Breast epithelium (tissue), 4 donors: ENCODE results near the gene MBD1. TPM values are rescaled to one million over a fixed set of nuclear protein-coding genes. Genes with fewer than 3 reads are reported as not detected.
"Not testable (repeated sequence)": the region's sequence is repeated elsewhere in the genome, so short reads cannot be mapped to it uniquely, and the experiment has no call there.

Source experiments
- DNase-seq, 2 donors: peaks; one replicate each; pipeline ENCODE4 v3.0.0-alpha.2; 2019; ENCODE audit warnings: low spot score in 2 of 2
- H3K27ac ChIP-seq, 2 donors: fragments of 200-600 bp; sonication (generic) in 1 of 2; one replicate each; pipeline ENCODE4 v1.5.1; 2016 to 2019; ENCODE audit warnings: mild to moderate bottlenecking in 1 of 2
- H3K27me3 ChIP-seq, 2 donors: fragments of 200-600 bp; sonication (generic) in 1 of 2; one replicate each; pipeline versions ENCODE4 v1.5.1 to v1.6.0; 2017 to 2019; ENCODE audit warnings: control low read depth in 1 of 2, mild to moderate bottlenecking in 1 of 2
- H3K36me3 ChIP-seq: fragments of 200-600 bp; one replicate; pipeline ENCODE4 v1.5.1; 2019
- H3K4me1 ChIP-seq, 2 donors: fragments of 200-600 bp; sonication (generic); one replicate each; pipeline ENCODE4 v1.5.1; 2016 to 2019; ENCODE audit warnings: control low read depth in 1 of 2
- H3K4me3 ChIP-seq, 3 donors: fragments of 200-600 bp; sonication (generic); 1 replicate in 2 of 3; 2 replicates in 1 of 3; pipeline ENCODE4 v1.5.1; 2016 to 2019; ENCODE audit warnings: mild to moderate bottlenecking in 3 of 3, moderate library complexity in 2 of 3
- H3K9me3 ChIP-seq, 2 donors: fragments of 200-600 bp; sonication (generic) in 1 of 2; one replicate each; pipeline ENCODE4 v1.5.1; 2016 to 2019; ENCODE audit warnings: control low read depth in 1 of 2
- CTCF ChIP-seq, 3 donors: fragments of 450-650 bp; IDR thresholded peaks; one replicate each; pipeline ENCODE4 v1.5.1; 2016 to 2017; ENCODE audit warnings: antibody characterized with exemption in 3 of 3, mild to moderate bottlenecking in 3 of 3, moderate library complexity in 3 of 3
- POLR2A ChIP-seq: fragments of 450-650 bp; IDR thresholded peaks from one replicate; pipeline ENCODE4 v1.6.1; 2016; ENCODE audit warnings: antibody characterized with exemption, mild to moderate bottlenecking, moderate library complexity
- POLR2AphosphoS5 ChIP-seq, 3 donors: sonication (generic); formaldehyde crosslinking; IDR thresholded peaks; one replicate each; pipeline ENCODE4 v1.6.1; 2017; ENCODE audit warnings: antibody characterized with exemption in 3 of 3
- intact Hi-C: fragments of 100-400 bp; cut with DNase I; formaldehyde crosslinking; loops from one replicate; pipeline ENCODE4 v1.15.1; 2023; ENCODE audit warnings: low total_unique reads
- total RNA-seq, 3 donors: library from RNA; depleted of rRNA; stranded (reverse); fragments of >200 nt; gene quantifications; one replicate each; pipeline ENCODE4 v1.1.0, GENCODE V29; 2016

Gene MBD1
- total RNA-seq, 3 donors from 2014 or later = 51.2 to 82.3 (median 71.1) TPM

GRCh38 chr18:50298443-50299284 lies 17.3 kb upstream of the MBD1 start:
- H3K36me3 ChIP-seq = no peaks in the 10 kb centered on the region
- peaks cover 0 to 19% of the 10 kb centered on the region in 2 donors for H3K27me3 ChIP-seq
- intact Hi-C loops = loop anchor here (5.0 kb wide), 1 partner anchor 1251 kb away; no protein-coding TSS in a partner anchor
- H3K27ac ChIP-seq = no peak overlapping the region
- TF ChIP-seq POLR2AphosphoS5 (IDR thresholded peaks at IDR 0.05) (no peak), POLR2A (no peak), CTCF (IDR thresholded peaks at IDR 0.05) (no peak)
- H3K4me1 ChIP-seq = no peaks in the 10 kb centered on the region
- DNase-seq = no peak
- H3K9me3 ChIP-seq = no peaks in the 10 kb centered on the region
- H3K4me3 ChIP-seq = peak overlapping the region; percentile 23 to 70 (median 56)

- peak; percentile 48 to 74 for DNase-seq
- intact Hi-C loops = loop anchor here (5.0 kb wide), 1 partner anchor 1251 kb away; no protein-coding TSS in a partner anchor
- no peaks in the 10 kb centered on the region for H3K9me3 ChIP-seq
Observed at GRCh38 chr18:50297621-50298442, 16.5 kb upstream of the MBD1 start.

GRCh38 chr18:50293039-50293438 lies 11.7 kb upstream of the MBD1 start:
- H3K27me3 ChIP-seq = no peaks in the 10 kb centered on the region
- no peaks in the 10 kb centered on the region for H3K9me3 ChIP-seq
- H3K4me3 ChIP-seq = no peak overlapping the region
- no peak for DNase-seq
- H3K36me3 ChIP-seq = no peaks in the 10 kb centered on the region
- no peak overlapping the region for H3K27ac ChIP-seq
- TF ChIP-seq POLR2A = no peak
- no peak for TF ChIP-seq CTCF (IDR thresholded peaks at IDR 0.05)
- no peak for TF ChIP-seq POLR2AphosphoS5 (IDR thresholded peaks at IDR 0.05)
- no peaks in the 10 kb centered on the region for H3K4me1 ChIP-seq
- intact Hi-C loops = no loop called here

More at GRCh38 chr18:50297621-50298442, 16.5 kb upstream of the MBD1 start:
- H3K4me1 ChIP-seq = no peaks in the 10 kb centered on the region
- no peaks in the 10 kb centered on the region for H3K36me3 ChIP-seq
- H3K4me3 ChIP-seq = peak overlapping the region; percentile 23 to 70 (median 56)
- no peak overlapping the region for H3K27ac ChIP-seq
- H3K27me3 ChIP-seq = peaks cover 0 to 17% of the 10 kb centered on the region in 2 donors
- no peak for TF ChIP-seq POLR2A
- peak in 1 of 3 donors; percentile 24 for TF ChIP-seq POLR2AphosphoS5 (IDR thresholded peaks at IDR 0.05)
- no peak for TF ChIP-seq CTCF (IDR thresholded peaks at IDR 0.05)

DNA sequence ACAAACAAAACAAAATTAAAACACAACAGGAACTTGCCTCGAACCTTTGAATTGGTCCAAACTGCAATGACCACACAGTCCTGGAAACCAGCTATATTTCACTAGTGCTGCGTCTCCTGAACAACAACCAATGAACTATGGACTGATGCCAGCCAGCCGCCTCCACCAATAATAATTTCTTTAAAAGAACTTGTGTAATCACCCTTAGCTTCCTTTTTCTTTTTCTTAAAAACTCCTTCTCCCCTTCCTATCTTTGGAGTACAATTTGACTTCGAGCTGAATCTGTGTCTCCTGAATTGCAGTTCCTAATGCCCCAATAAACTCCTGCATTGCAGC lies 7.8 kb upstream of the MBD1 start:
- intact Hi-C loops = no loop called here
- Histone ChIP-seq H3K4me1 (no peaks in the 10 kb centered on the region), H3K36me3 (peaks cover 5% of the 10 kb centered on the region), H3K4me3 (no peak overlapping the region), H3K27me3 (no peaks in the 10 kb centered on the region), H3K27ac (no peak overlapping the region), H3K9me3 (no peaks in the 10 kb centered on the region)
- no peak for TF ChIP-seq CTCF (IDR thresholded peaks at IDR 0.05)
- no peak for TF ChIP-seq POLR2AphosphoS5 (IDR thresholded peaks at IDR 0.05)
- TF ChIP-seq POLR2A = no peak
- DNase-seq = no peak

- peak overlapping the region; percentile 90 to 91 for H3K27ac ChIP-seq
- intact Hi-C loops = not testable (repeated sequence)
Observed at GRCh38 chr18:50288348-50289107, 7.2 kb upstream of the MBD1 start.

More at GRCh38 chr18:50288348-50289107, 7.2 kb upstream of the MBD1 start:
- not testable (repeated sequence) for H3K27me3 ChIP-seq, H3K36me3 ChIP-seq, H3K4me1 ChIP-seq, H3K9me3 ChIP-seq, DNase-seq
- H3K4me3 ChIP-seq = peak overlapping the region; percentile 76 to 91 (median 79)
